Omental fat pad (tissue), 4 donors: Measurements from ENCODE around the gene CIC. TPM values are rescaled to one million over a fixed set of nuclear protein-coding genes. Genes with fewer than 3 reads are reported as not detected.

Experiments
- ATAC-seq: fragments of 150-250 bp; one replicate; pipeline ENCODE4 v1.9.1; 2016; ENCODE audit warnings: mild to moderate bottlenecking, moderate library complexity; ENCODE audit not compliant: low FRiP score
- DNase-seq: peaks from one replicate; pipeline ENCODE4 v3.0.0-alpha.2; 2019; ENCODE audit warnings: low spot score
- CTCF ChIP-seq, 3 donors: fragments of 450-650 bp; IDR thresholded peaks; one replicate each; pipeline ENCODE4 v1.5.1; 2016 to 2017; ENCODE audit warnings: antibody characterized with exemption in 3 of 3, mild to moderate bottlenecking in 3 of 3, moderate library complexity in 2 of 3
- total RNA-seq, 4 donors: library from RNA; depleted of rRNA; stranded (reverse); fragments of >200 nt; gene quantifications; one replicate each; pipeline ENCODE4 v1.1.0, GENCODE V29; 2016

Gene CIC
- total RNA-seq, 4 donors from 2014 or later: 15.7 to 26.3 (median 21.0) TPM

DNA sequence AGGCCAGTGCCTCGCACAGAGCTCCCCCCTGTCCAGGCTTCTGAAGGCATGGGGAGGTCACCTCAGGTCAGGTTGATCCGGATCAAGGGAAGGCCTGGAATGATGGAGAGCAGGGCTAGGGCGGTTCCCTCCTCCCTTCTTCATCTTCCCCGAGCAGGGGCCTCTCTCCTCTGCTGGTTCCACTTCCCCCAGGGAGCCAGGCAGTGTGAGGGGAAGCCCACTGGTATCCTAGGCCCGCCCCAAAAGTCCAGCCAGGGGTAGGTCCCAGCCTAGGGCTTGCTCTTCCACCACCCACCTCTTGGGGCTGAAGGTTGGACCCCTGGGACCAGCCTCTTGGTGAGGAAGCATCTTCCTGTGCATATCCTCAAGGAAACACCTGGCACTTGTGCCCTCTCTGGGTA lies 16.5 kb downstream of the CIC start:
- no peak for TF ChIP-seq CTCF (IDR thresholded peaks at IDR 0.05)
- ATAC-seq (no peak), DNase-seq (no peak)

- TF ChIP-seq CTCF (IDR thresholded peaks at IDR 0.05): no peak
- ATAC-seq: no peak
- no peak for DNase-seq
Observed at GRCh38 chr19:42285988-42286348, 16.9 kb downstream of the CIC start.

DNA sequence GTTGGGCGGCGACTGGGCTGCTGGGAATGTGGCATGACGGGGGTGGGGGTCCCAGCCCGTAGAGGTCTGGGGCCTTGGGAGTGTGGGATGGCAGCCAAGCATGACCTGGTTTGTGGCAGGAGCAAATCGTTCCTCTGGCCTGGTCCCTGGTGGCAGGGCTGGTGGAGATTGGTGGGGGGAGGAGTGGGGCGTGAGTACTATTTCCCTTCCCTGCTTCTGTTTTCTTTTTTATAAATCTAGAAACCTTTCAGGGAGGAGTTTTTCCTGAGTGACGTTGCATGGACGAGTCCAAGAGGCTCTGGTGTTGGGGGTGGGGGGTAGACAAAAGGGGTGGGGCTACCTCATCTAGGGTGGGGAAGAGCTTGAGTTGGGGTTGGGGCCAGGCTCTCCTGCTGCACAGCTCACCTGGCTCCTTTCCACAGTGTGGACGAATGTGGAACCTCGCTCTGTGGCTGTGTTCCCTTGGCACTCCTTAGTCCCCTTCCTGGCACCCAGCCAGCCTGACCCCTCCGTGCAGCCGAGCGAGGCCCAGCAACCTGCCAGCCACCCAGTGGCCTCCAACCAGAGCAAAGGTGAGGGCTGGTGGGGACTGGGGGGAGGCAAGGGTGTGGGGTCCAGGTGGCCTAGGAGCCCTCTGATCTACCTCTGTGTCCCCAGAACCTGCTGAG lies 17.4 kb downstream of the CIC start:
- no peak for ATAC-seq
- DNase-seq: no peak

GRCh38 chr19:42287017-42287826 lies 18.2 kb downstream of the CIC start:
- ATAC-seq (no peak), DNase-seq (no peak)
- TF ChIP-seq CTCF (IDR thresholded peaks at IDR 0.05): no peak

More for the DNA sequence above, 17.4 kb downstream of the CIC start:
- TF ChIP-seq CTCF (IDR thresholded peaks at IDR 0.05): no peak

DNA sequence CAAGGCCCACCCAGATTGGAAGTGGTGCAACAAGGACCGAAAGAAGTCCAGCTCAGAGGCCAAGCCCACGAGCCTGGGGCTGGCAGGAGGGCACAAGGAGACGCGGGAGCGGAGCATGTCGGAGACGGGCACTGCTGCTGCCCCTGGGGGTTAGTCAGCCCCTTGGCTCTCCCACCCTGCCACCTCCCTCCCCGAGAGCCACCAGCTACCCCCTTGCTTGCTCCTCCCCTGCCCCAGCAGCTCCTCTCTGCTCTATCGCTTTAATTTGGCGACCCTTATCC lies 18.7 kb downstream of the CIC start:
- ATAC-seq: no peak
- no peak for TF ChIP-seq CTCF (IDR thresholded peaks at IDR 0.05)
- no peak for DNase-seq

- ATAC-seq (no peak), DNase-seq (no peak)
- no peak for TF ChIP-seq CTCF (IDR thresholded peaks at IDR 0.05)
Observed at GRCh38 chr19:42288387-42288786, 19.3 kb downstream of the CIC start.
